K562 (cell line): ENCODE measurements around the gene HOXA2. TPM values are rescaled to one million over a fixed set of nuclear protein-coding genes. Genes with fewer than 3 reads are reported as not detected.

Source experiments
- ATAC-seq: fragments of 200-7000 bp; cut with Tn5 transposase; 3 replicates; pipeline ENCODE4 v1.9.1; 2020; ENCODE audit warnings: moderate library complexity
- BruUV-seq: library from RNA; stranded (reverse); fragments of 400-500 nt; replicated peaks from 2 replicates; lab custom pipeline; 2021; lab: Mats Ljungman, UMichigan
- CTCF ChIA-PET: fragments of 300-600 bp; formaldehyde crosslinking; extraction: SDS; loops from one replicate; lab custom pipeline; 2021; ENCODE audit warnings: low intra/inter-chr PET ratio; lab: Yijun Ruan, JAX
- POLR2A ChIA-PET: fragments of 300-600, 350-650 bp; sonication (Branson Sonifier 250); formaldehyde crosslinking; extraction: SDS; loops from one replicate; lab custom pipeline; 2021; ENCODE audit warnings: antibody characterized with exemption, inconsistent platforms; lab: Yijun Ruan, JAX
- DNase-seq, 4 experiments: peaks; one replicate each; pipeline versions ENCODE4 v3.0.0 to v3.0.0-alpha.2; 2011 to 2018; ENCODE audit warnings: low spot score in 3 of 4, mixed read lengths in 3 of 4; ENCODE audit errors: extremely low read depth in 1 of 4
- FAIRE-seq: peaks from 2 replicates; lab custom pipeline; 2011; peaks lifted over from hg19 to GRCh38; lab: Jason Lieb, UNC
- H2AFZ ChIP-seq: 2 replicates; pipeline ENCODE4 v1.6.0; 2011; ENCODE audit warnings: low read depth, low read length, control low read depth, inconsistent platforms
- H3K27ac ChIP-seq: fragments of 200-600 bp; 3 replicates; pipeline ENCODE4 v1.8.0; 2011; ENCODE audit warnings: low read depth, mild to moderate bottlenecking, control low read depth, inconsistent platforms, low read length, moderate library complexity, mixed read lengths; ENCODE audit errors: extremely low read depth
- H3K27me3 ChIP-seq, 2 experiments: fragments of 300-600 bp in 1 of 2; 2 replicates in 1 of 2; 3 replicates in 1 of 2; pipeline versions ENCODE4 v1.6.0 to v1.8.0; 2011; ENCODE audit warnings: inconsistent platforms in 2 of 2, low read length in 2 of 2, mild to moderate bottlenecking in 1 of 2, mixed read lengths in 1 of 2, moderate library complexity in 1 of 2; ENCODE audit not compliant: control insufficient read depth in 2 of 2, insufficient read depth in 2 of 2
- H3K36me3 ChIP-seq: fragments of 300-600 bp; 3 replicates; pipeline ENCODE4 v1.8.0; 2011; ENCODE audit warnings: mild to moderate bottlenecking, low read length, inconsistent platforms; ENCODE audit not compliant: control insufficient read depth, insufficient read depth
- H3K4me1 ChIP-seq, 2 experiments: fragments of 200-600 bp in 1 of 2; replicated peaks in 1 of 2; 2 replicates in 1 of 2; 3 replicates in 1 of 2; pipeline versions ENCODE4 v1.5.1 to v1.8.0; 2011; ENCODE audit warnings: inconsistent platforms in 2 of 2, low read length in 2 of 2, mild to moderate bottlenecking in 1 of 2, mixed read lengths in 1 of 2, moderate library complexity in 1 of 2; ENCODE audit not compliant: control insufficient read depth in 2 of 2, insufficient read depth in 2 of 2
- H3K4me2 ChIP-seq: 2 replicates; pipeline ENCODE4 v1.6.1; 2011; ENCODE audit warnings: low read length, control low read depth, inconsistent platforms, mixed read lengths; ENCODE audit not compliant: insufficient read depth
- H3K4me3 ChIP-seq: fragments of 200-600 bp; sonication (generic), shearing (Covaris generic); 2 replicates; pipeline ENCODE4 v1.5.1; 2016; ENCODE audit warnings: control low read depth, inconsistent platforms
- H3K79me2 ChIP-seq: fragments of 200-600 bp; 3 replicates; pipeline ENCODE4 v1.8.0; 2011; ENCODE audit warnings: low read length, inconsistent platforms; ENCODE audit not compliant: control insufficient read depth, insufficient read depth
- H3K9ac ChIP-seq, 2 experiments: 2 replicates each; pipeline versions ENCODE4 v1.6.0 to v1.6.1; 2011; ENCODE audit warnings: low read depth in 2 of 2, low read length in 2 of 2, control low read depth in 1 of 2, inconsistent platforms in 1 of 2, mild to moderate bottlenecking in 1 of 2, mixed read lengths in 1 of 2; ENCODE audit not compliant: insufficient read depth in 1 of 2
- H3K9me1 ChIP-seq: one replicate; pipeline ENCODE4 v1.6.0; 2011; ENCODE audit warnings: inconsistent platforms, mild to moderate bottlenecking, low read length, moderate library complexity; ENCODE audit not compliant: control insufficient read depth, insufficient read depth
- H3K9me3 ChIP-seq: replicated peaks from 2 replicates; pipeline ENCODE4 v1.5.1; 2011; ENCODE audit warnings: low read depth, low read length, inconsistent platforms; ENCODE audit not compliant: control insufficient read depth, insufficient read depth
- H4K20me1 ChIP-seq: replicated peaks from 2 replicates; pipeline ENCODE4 v1.6.1; 2011; ENCODE audit warnings: low read length, inconsistent platforms, mixed read lengths; ENCODE audit not compliant: control insufficient read depth, insufficient read depth
- BRD9 ChIP-seq: fragments of 450-650 bp; IDR thresholded peaks from 2 replicates; pipeline ENCODE4 v1.6.1; 2018; ENCODE audit warnings: low read depth; ENCODE audit not compliant: partially characterized antibody
- HIVEP1 ChIP-seq: fragments of 250-450 bp; sonication (Bioruptor Pico); IDR thresholded peaks from 2 replicates; pipeline ENCODE4 v1.4.0; 2020; ENCODE audit warnings: mild to moderate bottlenecking
- SMARCA4 ChIP-seq: fragments of 450-650 bp; IDR thresholded peaks from 2 replicates; pipeline ENCODE4 v1.6.1; 2016
- SP1 ChIP-seq: sonication (generic); formaldehyde crosslinking; IDR thresholded peaks from 2 replicates; pipeline ENCODE4 v1.8.1; 2022; ENCODE audit warnings: mild to moderate bottlenecking, missing genetic modification reagents
- SRSF3 ChIP-seq: fragments of 200-400 bp; formaldehyde crosslinking; IDR thresholded peaks from 2 replicates; pipeline ENCODE4 v1.6.1; 2016; ENCODE audit warnings: mild to moderate bottlenecking, low read length, moderate library complexity; ENCODE audit not compliant: insufficient read depth
- THAP12 ChIP-seq: fragments of 250-450 bp; sonication (Bioruptor Pico); IDR thresholded peaks from 2 replicates; pipeline ENCODE4 v1.9.0; 2021; ENCODE audit warnings: mild to moderate bottlenecking, inconsistent platforms
- XRCC4 ChIP-seq: IDR thresholded peaks from one replicate; pipeline ENCODE4 v1.6.1; 2011; ENCODE audit not compliant: insufficient read depth, insufficient read length; ENCODE audit errors: extremely low read depth
- ZNF586 ChIP-seq: fragments of 450-650 bp; formaldehyde crosslinking; conservative IDR thresholded peaks from 2 replicates; pipeline ENCODE4 v1.4.0; 2020; ENCODE audit warnings: mild to moderate bottlenecking, moderate library complexity
- ZNF780A ChIP-seq: fragments of 250-450 bp; sonication (Bioruptor Pico); IDR thresholded peaks from 2 replicates; pipeline ENCODE4 v1.5.0; 2021; ENCODE audit warnings: mild to moderate bottlenecking
- WGBS: fragments of 100-300 bp; shearing (Covaris generic); methylation state at CpG from one replicate; pipeline ENCODE4 v1.1.6; 2016; ENCODE audit warnings: low coverage, mixed read lengths; ENCODE audit not compliant: insufficient coverage; ENCODE audit errors: missing lambda C conversion rate; 5-methylcytosine and 5-hydroxymethylcytosine counted together
- in situ Hi-C: fragments of 300-500 bp; cut with MboI; formaldehyde crosslinking; loops from 4 replicates; pipeline ENCODE4 v1.15.0; 2018; ENCODE audit warnings: inconsistent platforms, mixed read lengths
- intact Hi-C: fragments of 100-400 bp; cut with micrococcal nuclease; formaldehyde crosslinking; loops from 2 replicates; pipeline ENCODE4 v1.14.2; 2022
- polyA plus RNA-seq, 8 experiments: library from polyadenylated mRNA; depleted of rRNA in 4 of 8; stranded (reverse) in 5 of 8; unstranded in 3 of 8; fragments of >200 nt; fragmentation: Nextera tagmentation in 2 of 8; fragmentation: Illumina TruSeq in 1 of 8; extraction: Ambion mirVana in 2 of 8; extraction: Trizol in 1 of 8; gene quantifications; 2 replicates each; pipeline versions ENCODE4 v1.2.1 to v1.2.3, GENCODE V29; 2011 to 2014; ENCODE audit warnings: inconsistent platforms in 1 of 8, missing spikeins in 1 of 8
- total RNA-seq, 7 experiments: library from RNA; depleted of rRNA in 6 of 7; stranded (reverse); fragments of >200 nt in 6 of 7; fragmentation: Illumina TruSeq in 2 of 7; extraction: Trizol in 2 of 7; gene quantifications; 2 replicates each; pipeline versions ENCODE4 v1.2.1 to v1.2.3, GENCODE V29; 2011 to 2021; ENCODE audit warnings: low replicate concordance in 1 of 7
- TF ChIP-seq, protein P1 (sequence below): fragments of 250-450 bp; sonication (Bioruptor Pico); IDR thresholded peaks from 2 replicates; pipeline ENCODE4 v1.5.1; 2021; ENCODE audit warnings: mild to moderate bottlenecking
- TF ChIP-seq, protein P2 (sequence below): fragments of 200-800 bp; sonication (Bioruptor generic); IDR thresholded peaks from 2 replicates; pipeline ENCODE4 v1.6.1; 2016; ENCODE audit warnings: missing genetic modification characterization, missing compliant biosample characterization

HOXA2 gene
- total and polyA plus RNA-seq, 9 of the 15 experiments (the other 6 are each of a cell fraction or from before 2014, with no cell fraction given) = 0.04 TPM; not detected in 8

- whole genome bisulfite sequencing = 6% methylated on average over 6 of the region's 6 CpGs
- H3K79me2 ChIP-seq = no peaks in the 10 kb centered on the region
- no peak overlapping the region for H3K4me3 ChIP-seq
- no peak overlapping the region for H3K27ac ChIP-seq
- peaks cover 54 to 68% of the 10 kb centered on the region in 2 experiments; a peak in 4 of 5 replicates for H3K27me3 ChIP-seq
- in situ Hi-C loops (no loop called here), intact Hi-C loops (no loop called here)
- no peaks in the 10 kb centered on the region for H3K9me1 ChIP-seq
- H3K9ac ChIP-seq = no peak overlapping the region
- CTCF ChIA-PET = no interaction called here
- H3K4me1 ChIP-seq = peaks cover 0 to 28% of the 10 kb centered on the region in 2 experiments; a peak in 2 of 5 replicates
- 0 out of 2 replicates have a peak, but pooled peaks cover 6% of the 10 kb centered on the region for H4K20me1 ChIP-seq
- no TSS peak for BruUV-seq
- H3K36me3 ChIP-seq = no peaks in the 10 kb centered on the region
- ATAC-seq = no peak
- no peak for DNase-seq
- POLR2A ChIA-PET = no interaction called here
- FAIRE-seq = no peak
- no peak overlapping the region for H3K4me2 ChIP-seq
- no peaks in the 10 kb centered on the region for H3K9me3 ChIP-seq
- H2AFZ ChIP-seq = no peak overlapping the region
- TF ChIP-seq BRD9 (no peak), THAP12 (CRISPR knock-in tag) (no peak), ZNF780A (CRISPR knock-in tag) (no peak), SMARCA4 (no peak), SRSF3 (no peak), HIVEP1 (CRISPR knock-in tag) (no peak), ZNF586 (CRISPR knock-in tag) (no peak), XRCC4 (no peak), SP1 (CRISPR knock-in tag) (no peak)
- TF ChIP-seq, protein P1, sequence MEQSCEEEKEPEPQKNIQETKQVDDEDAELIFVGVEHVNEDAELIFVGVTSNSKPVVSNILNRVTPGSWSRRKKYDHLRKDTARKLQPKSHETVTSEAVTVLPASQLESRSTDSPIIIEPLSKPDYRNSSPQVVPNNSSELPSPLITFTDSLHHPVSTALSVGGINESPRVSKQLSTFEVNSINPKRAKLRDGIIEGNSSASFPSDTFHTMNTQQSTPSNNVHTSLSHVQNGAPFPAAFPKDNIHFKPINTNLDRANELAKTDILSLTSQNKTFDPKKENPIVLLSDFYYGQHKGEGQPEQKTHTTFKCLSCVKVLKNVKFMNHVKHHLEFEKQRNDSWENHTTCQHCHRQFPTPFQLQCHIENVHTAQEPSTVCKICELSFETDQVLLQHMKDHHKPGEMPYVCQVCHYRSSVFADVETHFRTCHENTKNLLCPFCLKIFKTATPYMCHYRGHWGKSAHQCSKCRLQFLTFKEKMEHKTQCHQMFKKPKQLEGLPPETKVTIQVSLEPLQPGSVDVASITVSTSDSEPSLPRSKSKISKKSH = no peak
- TF ChIP-seq, protein P2, sequence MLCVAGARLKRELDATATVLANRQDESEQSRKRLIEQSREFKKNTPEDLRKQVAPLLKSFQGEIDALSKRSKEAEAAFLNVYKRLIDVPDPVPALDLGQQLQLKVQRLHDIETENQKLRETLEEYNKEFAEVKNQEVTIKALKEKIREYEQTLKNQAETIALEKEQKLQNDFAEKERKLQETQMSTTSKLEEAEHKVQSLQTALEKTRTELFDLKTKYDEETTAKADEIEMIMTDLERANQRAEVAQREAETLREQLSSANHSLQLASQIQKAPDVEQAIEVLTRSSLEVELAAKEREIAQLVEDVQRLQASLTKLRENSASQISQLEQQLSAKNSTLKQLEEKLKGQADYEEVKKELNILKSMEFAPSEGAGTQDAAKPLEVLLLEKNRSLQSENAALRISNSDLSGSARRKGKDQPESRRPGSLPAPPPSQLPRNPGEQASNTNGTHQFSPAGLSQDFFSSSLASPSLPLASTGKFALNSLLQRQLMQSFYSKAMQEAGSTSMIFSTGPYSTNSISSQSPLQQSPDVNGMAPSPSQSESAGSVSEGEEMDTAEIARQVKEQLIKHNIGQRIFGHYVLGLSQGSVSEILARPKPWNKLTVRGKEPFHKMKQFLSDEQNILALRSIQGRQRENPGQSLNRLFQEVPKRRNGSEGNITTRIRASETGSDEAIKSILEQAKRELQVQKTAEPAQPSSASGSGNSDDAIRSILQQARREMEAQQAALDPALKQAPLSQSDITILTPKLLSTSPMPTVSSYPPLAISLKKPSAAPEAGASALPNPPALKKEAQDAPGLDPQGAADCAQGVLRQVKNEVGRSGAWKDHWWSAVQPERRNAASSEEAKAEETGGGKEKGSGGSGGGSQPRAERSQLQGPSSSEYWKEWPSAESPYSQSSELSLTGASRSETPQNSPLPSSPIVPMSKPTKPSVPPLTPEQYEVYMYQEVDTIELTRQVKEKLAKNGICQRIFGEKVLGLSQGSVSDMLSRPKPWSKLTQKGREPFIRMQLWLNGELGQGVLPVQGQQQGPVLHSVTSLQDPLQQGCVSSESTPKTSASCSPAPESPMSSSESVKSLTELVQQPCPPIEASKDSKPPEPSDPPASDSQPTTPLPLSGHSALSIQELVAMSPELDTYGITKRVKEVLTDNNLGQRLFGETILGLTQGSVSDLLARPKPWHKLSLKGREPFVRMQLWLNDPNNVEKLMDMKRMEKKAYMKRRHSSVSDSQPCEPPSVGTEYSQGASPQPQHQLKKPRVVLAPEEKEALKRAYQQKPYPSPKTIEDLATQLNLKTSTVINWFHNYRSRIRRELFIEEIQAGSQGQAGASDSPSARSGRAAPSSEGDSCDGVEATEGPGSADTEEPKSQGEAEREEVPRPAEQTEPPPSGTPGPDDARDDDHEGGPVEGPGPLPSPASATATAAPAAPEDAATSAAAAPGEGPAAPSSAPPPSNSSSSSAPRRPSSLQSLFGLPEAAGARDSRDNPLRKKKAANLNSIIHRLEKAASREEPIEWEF (CRISPR knock-in tag) = no peak
Measured at GRCh38 chr7:27111042-27111750, 8.7 kb upstream of the HOXA2 start.
